Small intestine (tissue), 7 donors: ENCODE measurements around the gene SLC41A3. TPM values are rescaled to one million over a fixed set of nuclear protein-coding genes. Genes with fewer than 3 reads are reported as not detected.

Experiments used
- DNase-seq, 2 donors: peaks; one replicate each; pipeline versions ENCODE4 v3.0.0 to v3.0.0-alpha.2; 2013
- FAIRE-seq: peaks from 2 replicates; lab custom pipeline; 2012; peaks lifted over from hg19 to GRCh38; lab: Jason Lieb, UNC
- H3K27ac ChIP-seq, 3 donors: one replicate each; pipeline ENCODE4 v1.5.1; 2013; ENCODE audit warnings: low read length in 2 of 3, mild to moderate bottlenecking in 2 of 3, control low read depth in 1 of 3, inconsistent platforms in 1 of 3, low read depth in 1 of 3, moderate library complexity in 1 of 3
- H3K27me3 ChIP-seq, 3 donors: one replicate each; pipeline ENCODE4 v1.6.1; 2013; ENCODE audit warnings: low read length in 3 of 3, inconsistent platforms in 1 of 3; ENCODE audit not compliant: control insufficient read depth in 3 of 3, insufficient read depth in 3 of 3
- H3K36me3 ChIP-seq, 3 donors: one replicate each; pipeline ENCODE4 v1.6.1; 2013; ENCODE audit warnings: low read length in 3 of 3, inconsistent platforms in 1 of 3, low read depth in 1 of 3, mild to moderate bottlenecking in 1 of 3, moderate library complexity in 1 of 3; ENCODE audit not compliant: control insufficient read depth in 3 of 3, insufficient read depth in 2 of 3
- H3K4me1 ChIP-seq, 3 donors: one replicate each; pipeline ENCODE4 v1.6.1; 2013; ENCODE audit warnings: low read length in 2 of 3, inconsistent platforms in 1 of 3, low read depth in 1 of 3, mild to moderate bottlenecking in 1 of 3, moderate library complexity in 1 of 3; ENCODE audit not compliant: control insufficient read depth in 3 of 3, insufficient read depth in 2 of 3
- H3K4me3 ChIP-seq, 3 donors: one replicate each; pipeline ENCODE4 v1.5.1; 2013; ENCODE audit warnings: low read length in 3 of 3, control low read depth in 1 of 3, inconsistent platforms in 1 of 3, low read depth in 1 of 3, mild to moderate bottlenecking in 1 of 3, moderate library complexity in 1 of 3
- H3K9me3 ChIP-seq, 2 donors: one replicate each; pipeline ENCODE4 v1.6.1; 2013; ENCODE audit warnings: low read depth in 1 of 2, low read length in 1 of 2; ENCODE audit not compliant: control insufficient read depth in 2 of 2, insufficient read depth in 1 of 2
- WGBS, 3 donors: extraction: QIAGEN DNeasy Blood & Tissue Kit; methylation state at CpG; one replicate each; pipeline ENCODE4 v1.1.7; 2013; 5-methylcytosine and 5-hydroxymethylcytosine counted together
- polyA plus RNA-seq, 4 donors: library from polyadenylated mRNA; stranded (reverse) in 3 of 4; unstranded in 1 of 4; fragments of 200-250 nt in 3 of 4; fragments of 120-200 nt in 1 of 4; gene quantifications; one replicate each; pipeline versions ENCODE4 v1.2.1 to v1.2.3, GENCODE V29; 2013
- donor health status: healthy with polysubstance abuse.
- donor health status: control.
- donor health status: control.
- donor health status: Bipolar disorder and iron deficiency.
- donor health status: healthy.

The SLC41A3 gene
- polyA plus RNA-seq, 4 donors: 31.4 to 46.1 (median 36.3) TPM

DNA sequence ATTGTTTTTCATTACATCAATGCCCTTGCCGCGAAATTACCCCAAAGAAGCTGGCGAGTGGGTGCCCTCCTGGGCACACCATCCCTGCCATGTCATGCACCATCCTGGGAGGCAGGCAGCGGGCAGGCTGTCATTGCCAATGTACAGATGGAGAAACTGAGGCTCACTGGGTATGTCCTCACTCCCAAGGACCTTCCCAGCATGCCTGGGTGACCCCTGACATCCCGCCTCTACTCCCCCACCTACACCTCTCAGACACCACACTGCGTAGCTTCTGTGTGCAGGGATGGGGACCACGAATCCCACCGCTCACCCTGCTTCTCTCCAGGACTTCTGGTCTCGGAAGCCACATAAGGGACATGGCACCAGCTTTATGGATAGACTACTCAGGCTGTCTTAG is 41.0 kb upstream of the SLC41A3 start:
- H3K4me1 ChIP-seq: no peaks in the 10 kb centered on the region
- H3K9me3 ChIP-seq: no peaks in the 10 kb centered on the region
- H3K27me3 ChIP-seq: peaks cover 0 to 3% (median 0%) of the 10 kb centered on the region in 3 donors
- FAIRE-seq (no peak), DNase-seq (no peak)
- H3K27ac ChIP-seq: no peak overlapping the region
- H3K36me3 ChIP-seq: peaks cover 0 to 35% (median 0%) of the 10 kb centered on the region in 3 donors
- no peak overlapping the region for H3K4me3 ChIP-seq
- 79 to 90% (median 84%) methylated on average over 9 of the region's 9 CpGs for WGBS, 3 donors

DNA sequence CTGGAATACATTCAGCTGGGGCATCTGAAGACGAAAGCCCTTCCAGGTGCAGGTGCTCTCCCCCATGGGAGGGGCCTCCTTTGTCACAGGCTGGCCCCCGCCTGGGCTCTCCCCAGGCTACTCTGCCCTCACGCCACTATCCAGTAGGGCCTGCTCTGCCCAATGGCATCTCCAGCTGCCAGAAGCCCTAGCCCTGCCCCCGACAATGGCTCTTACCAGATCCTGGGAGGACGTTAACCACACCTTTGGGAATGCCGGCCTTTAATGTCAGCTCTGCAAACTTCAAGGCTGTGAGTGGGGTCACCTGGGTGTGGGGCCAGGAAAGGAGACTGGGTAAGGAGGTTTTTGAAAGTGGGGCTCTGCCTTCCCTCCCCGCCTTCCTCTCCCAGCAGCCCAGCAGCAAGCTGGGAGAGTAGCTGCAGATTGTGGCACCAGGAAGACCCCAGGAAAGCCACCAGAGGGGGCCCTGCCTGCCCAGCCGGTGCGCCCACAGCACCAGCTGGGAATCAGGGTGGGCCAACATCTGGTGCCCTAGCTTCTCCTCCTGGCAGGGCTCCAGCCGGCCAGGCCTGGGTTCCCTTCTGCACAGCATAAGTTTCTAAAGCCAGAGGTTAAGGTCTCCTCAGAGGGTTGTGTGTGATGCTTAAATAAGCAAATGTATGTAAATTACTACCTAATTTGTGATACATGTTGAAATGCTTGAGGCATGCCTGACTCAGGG is 40.4 kb upstream of the SLC41A3 start:
- peaks cover 0 to 34% (median 0%) of the 10 kb centered on the region in 3 donors for H3K36me3 ChIP-seq
- WGBS, 3 donors: 50 to 69% (median 60%) methylated on average over 10 of the region's 10 CpGs
- no peaks in the 10 kb centered on the region for H3K9me3 ChIP-seq
- H3K27ac ChIP-seq: no peak overlapping the region
- DNase-seq (no peak), FAIRE-seq (no peak)
- H3K27me3 ChIP-seq: peaks cover 0 to 3% (median 0%) of the 10 kb centered on the region in 3 donors
- H3K4me1 ChIP-seq: no peaks in the 10 kb centered on the region
- H3K4me3 ChIP-seq: no peak overlapping the region

DNA sequence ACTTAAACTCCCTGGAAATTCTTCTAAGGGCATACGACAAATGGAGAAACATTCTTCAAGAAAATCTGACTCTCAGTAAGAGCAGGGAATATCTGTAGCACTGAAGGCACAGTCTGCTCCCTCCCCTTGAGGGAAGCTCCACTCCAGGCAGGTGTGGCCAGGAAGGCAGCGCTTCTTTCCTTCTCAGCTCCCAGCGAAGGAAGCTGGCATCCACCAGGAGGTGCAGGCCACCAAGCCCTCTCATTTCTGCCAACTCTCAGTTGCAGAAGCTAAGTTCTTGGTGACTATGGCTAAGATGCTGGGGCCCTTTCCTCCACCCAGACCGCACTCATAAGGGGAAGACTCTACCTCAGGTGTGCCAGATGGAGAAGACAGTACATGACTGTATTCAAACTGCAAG is 37.7 kb upstream of the SLC41A3 start:
- H3K9me3 ChIP-seq: no peaks in the 10 kb centered on the region
- no peak overlapping the region for H3K4me3 ChIP-seq
- H3K27me3 ChIP-seq: peaks cover 0 to 3% (median 0%) of the 10 kb centered on the region in 3 donors
- DNase-seq (no peak), FAIRE-seq (no peak)
- H3K4me1 ChIP-seq: no peaks in the 10 kb centered on the region
- H3K27ac ChIP-seq: no peak overlapping the region
- WGBS, 3 donors: 78 to 88% (median 83%) methylated on average over 4 of the region's 4 CpGs
- H3K36me3 ChIP-seq: peaks cover 0 to 34% (median 0%) of the 10 kb centered on the region in 3 donors

DNA sequence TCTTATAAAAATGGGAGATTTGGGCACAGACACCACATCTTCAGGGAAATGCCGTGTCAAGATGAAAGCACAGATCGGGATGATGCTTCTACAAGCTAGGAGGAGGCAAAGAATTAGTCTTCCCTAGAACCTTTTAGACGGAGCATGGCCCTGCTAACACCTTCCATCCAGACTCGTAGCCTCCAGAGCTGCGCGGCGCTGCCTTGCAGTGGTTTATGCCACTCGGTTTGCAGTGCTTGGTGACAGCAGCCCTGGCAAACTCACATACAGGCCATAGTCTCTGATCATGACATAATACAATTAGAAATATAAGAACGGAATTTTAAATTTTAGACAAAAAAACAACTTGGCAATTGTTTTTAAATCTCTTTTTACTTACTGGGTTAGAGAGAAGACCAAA is 37.1 kb upstream of the SLC41A3 start:
- H3K9me3 ChIP-seq: no peaks in the 10 kb centered on the region
- DNase-seq (no peak), FAIRE-seq (no peak)
- H3K4me1 ChIP-seq: no peaks in the 10 kb centered on the region
- peaks cover 0 to 3% (median 0%) of the 10 kb centered on the region in 3 donors for H3K27me3 ChIP-seq
- no peak overlapping the region for H3K4me3 ChIP-seq
- WGBS, 3 donors: 89 to 93% (median 91%) methylated on average over 9 of the region's 9 CpGs
- no peak overlapping the region for H3K27ac ChIP-seq
- H3K36me3 ChIP-seq: peaks cover 0 to 39% (median 0%) of the 10 kb centered on the region in 3 donors

DNA sequence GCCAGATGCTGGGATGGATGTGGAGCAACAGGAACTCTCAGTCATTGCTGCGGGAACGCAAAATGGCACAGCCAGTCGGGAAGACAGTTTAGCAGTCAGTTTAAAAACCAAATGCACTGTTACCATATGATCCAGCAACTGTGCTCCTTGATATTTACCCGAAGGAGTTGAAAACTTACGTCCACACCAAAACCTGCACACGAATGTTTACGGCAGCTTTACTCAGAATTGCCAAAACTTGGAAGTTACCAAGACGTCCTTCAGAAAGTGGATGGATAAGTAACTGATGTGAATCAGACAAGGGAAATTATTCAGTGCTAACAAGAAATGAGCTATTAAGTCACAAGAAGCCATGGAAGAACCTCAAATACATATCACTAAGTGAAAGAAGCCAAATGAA is 36.1 kb upstream of the SLC41A3 start:
- no peaks in the 10 kb centered on the region for H3K9me3 ChIP-seq
- no peak for DNase-seq
- H3K27ac ChIP-seq: no peak overlapping the region
- H3K4me1 ChIP-seq: no peaks in the 10 kb centered on the region
- WGBS, 3 donors: 90 to 97% (median 91%) methylated on average over 8 of the region's 8 CpGs
- FAIRE-seq: no peak
- H3K27me3 ChIP-seq: peaks cover 0 to 3% (median 0%) of the 10 kb centered on the region in 3 donors
- peaks cover 0 to 34% (median 0%) of the 10 kb centered on the region in 3 donors for H3K36me3 ChIP-seq
- no peak overlapping the region for H3K4me3 ChIP-seq

DNA sequence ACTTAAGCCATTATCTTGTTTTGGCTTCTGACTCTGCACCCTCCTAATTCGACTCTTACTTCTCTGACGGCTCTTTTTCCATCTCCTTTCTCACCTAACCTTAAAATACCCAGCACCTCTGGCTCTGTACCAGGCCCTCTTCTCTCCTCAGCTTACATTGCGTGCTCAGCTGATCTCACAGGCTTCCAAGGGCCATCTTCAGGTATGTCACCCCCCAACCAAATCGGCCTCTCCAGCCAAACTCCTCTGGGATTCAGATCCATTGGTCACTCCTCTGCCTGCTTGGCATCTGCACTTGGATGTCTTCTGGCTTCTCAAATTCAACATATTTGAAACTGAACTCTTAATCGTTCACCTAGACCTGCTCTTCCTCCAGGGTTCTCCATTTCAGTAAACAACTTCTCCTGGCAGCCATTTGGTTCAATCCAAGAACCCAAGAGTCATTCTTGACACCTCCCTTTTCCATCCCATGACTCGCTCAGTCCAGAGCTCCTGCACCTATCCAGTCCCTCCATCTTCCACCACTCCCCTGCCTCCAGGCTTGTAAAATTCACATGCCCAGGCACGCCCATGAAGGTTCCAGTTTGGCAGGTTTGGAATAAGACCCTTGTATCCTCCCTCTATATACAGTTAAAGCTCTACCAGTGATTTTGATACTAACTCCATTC is 35.2 kb upstream of the SLC41A3 start:
- peaks cover 0 to 3% (median 0%) of the 10 kb centered on the region in 3 donors for H3K27me3 ChIP-seq
- WGBS, 3 donors: 73 to 79% (median 77%) methylated on average over 7 of the region's 7 CpGs
- FAIRE-seq (no peak), DNase-seq (no peak)
- H3K4me3 ChIP-seq: no peak overlapping the region
- no peaks in the 10 kb centered on the region for H3K4me1 ChIP-seq
- no peaks in the 10 kb centered on the region for H3K9me3 ChIP-seq
- no peak overlapping the region for H3K27ac ChIP-seq
- peaks cover 0 to 34% (median 0%) of the 10 kb centered on the region in 3 donors for H3K36me3 ChIP-seq

DNA sequence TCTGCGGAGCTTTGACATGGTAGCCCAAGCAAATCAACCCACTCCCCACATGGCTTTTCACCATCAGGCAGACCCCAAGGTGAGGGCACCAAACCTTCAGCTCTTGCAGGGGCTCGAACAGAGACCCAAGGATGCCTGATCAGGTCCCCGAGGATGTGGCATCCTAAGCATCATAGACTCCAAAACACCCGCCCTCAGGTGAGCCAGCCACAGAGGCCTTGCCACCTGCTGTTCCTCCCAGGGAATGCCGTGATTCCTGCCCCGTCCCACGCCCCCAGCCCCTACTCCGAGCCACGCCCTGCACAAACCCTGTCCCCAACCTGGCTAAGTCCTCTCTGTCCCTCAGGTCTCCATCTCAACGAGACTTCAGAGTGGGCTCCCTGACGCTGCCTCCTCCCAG is 34.7 kb upstream of the SLC41A3 start:
- H3K4me3 ChIP-seq: no peak overlapping the region
- WGBS, 3 donors: 76 to 82% (median 76%) methylated on average over 11 of the region's 11 CpGs
- peaks cover 0 to 3% (median 0%) of the 10 kb centered on the region in 3 donors for H3K27me3 ChIP-seq
- FAIRE-seq (no peak), DNase-seq (no peak)
- no peaks in the 10 kb centered on the region for H3K9me3 ChIP-seq
- H3K36me3 ChIP-seq: peaks cover 0 to 34% (median 0%) of the 10 kb centered on the region in 3 donors
- H3K27ac ChIP-seq: no peak overlapping the region
- H3K4me1 ChIP-seq: no peaks in the 10 kb centered on the region

DNA sequence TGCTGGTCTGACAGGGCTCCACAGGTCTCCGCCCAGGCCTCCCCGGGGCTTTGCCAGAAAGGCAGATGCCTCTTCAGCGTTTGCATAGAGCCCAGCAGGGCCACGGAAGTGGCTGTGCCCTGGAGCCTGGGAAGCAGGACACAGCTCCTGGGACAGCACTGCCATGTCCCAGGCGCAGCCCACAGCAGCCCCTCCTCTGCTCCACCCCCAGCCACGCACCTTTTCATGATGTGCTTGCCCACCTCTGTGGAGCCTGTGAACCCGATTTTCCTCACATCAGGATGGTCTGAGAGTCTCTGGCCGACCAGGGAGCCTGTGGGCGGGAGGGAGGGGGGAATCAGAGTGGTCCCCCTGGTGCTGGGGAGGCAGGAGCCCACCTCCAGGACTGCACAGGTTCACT is 33.9 kb upstream of the SLC41A3 start:
- 68 to 76% (median 69%) methylated on average over 9 of the region's 9 CpGs for WGBS, 3 donors
- no peak for DNase-seq
- no peak overlapping the region for H3K4me3 ChIP-seq
- H3K27ac ChIP-seq: no peak overlapping the region
- peaks cover 0 to 3% (median 0%) of the 10 kb centered on the region in 3 donors for H3K27me3 ChIP-seq
- no peaks in the 10 kb centered on the region for H3K9me3 ChIP-seq
- peaks cover 0 to 41% (median 0%) of the 10 kb centered on the region in 3 donors for H3K36me3 ChIP-seq
- no peaks in the 10 kb centered on the region for H3K4me1 ChIP-seq
- FAIRE-seq: no peak
